Stimulated activated CD4-positive, alpha-beta T cell treated with anti-CD3 and anti-CD28 coated beads, Interleukin-2, amount 100 ng/mL, for 24 hours (primary cell): ENCODE data around the gene RAC3.
"Not testable (repeated sequence)": the region's sequence is repeated elsewhere in the genome, so short reads cannot be mapped to it uniquely, and the experiment has no call there.

Source experiments
- DNase-seq, 2 donors: peaks; one replicate each; pipeline ENCODE4 v3.0.0-alpha.2; 2020

RAC3 gene

DNA sequence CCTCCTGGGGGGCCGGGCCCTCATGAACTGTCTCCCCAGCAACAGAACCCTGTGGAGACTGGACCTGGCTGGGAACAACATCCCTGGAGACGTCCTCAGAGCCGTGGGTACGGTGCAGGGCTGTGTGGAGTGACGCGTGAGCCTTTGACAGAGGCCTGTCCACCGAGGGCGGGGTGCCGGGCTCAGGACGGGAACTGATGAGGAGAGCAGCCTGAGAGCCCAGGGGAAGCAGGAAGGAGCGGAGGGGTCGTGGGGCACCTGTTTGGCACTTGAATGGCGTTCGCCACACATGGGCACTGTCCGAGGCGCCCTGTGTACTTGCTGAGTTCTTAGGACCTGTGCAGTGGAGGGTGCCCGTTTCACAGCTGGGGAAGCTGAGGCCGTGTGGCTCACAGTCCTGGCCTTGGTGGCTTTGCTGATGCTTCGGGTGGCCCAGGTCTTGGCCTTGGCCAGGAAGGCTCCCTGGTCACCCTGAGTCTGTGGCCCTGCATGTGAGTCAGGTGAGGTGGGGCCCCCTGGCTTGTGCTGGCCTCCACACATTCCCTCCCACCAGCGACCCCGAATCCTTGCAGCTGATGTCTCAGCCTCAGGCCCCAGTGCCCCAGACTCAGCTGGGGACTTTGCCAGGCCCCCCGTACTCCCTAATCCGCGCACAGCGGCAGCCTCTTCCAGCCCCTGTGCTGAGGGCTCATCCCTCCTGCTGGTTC lies 5.9 kb upstream of the RAC3 start:
- DNase-seq, result no peak

DNA sequence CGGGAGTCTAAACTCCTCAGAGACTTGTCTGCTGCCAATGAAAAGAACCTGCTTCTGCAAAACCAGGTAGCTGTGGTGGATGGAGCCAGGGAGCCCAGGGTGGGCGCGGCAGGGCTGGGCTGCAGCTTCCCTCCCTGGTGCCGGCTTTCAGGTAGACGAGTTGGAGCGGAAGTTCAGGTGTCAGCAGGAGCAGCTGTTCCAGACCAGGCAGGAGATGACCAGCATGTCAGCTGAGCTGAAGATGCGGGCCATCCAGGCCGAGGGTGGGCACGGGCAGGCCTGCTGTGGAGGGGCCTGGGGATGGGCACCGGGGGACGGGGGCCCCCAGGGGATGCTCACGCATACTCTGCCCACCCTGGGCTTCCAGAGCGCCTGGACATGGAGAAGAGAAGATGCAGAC lies 3.2 kb upstream of the RAC3 start:
- no peak for DNase-seq

DNA sequence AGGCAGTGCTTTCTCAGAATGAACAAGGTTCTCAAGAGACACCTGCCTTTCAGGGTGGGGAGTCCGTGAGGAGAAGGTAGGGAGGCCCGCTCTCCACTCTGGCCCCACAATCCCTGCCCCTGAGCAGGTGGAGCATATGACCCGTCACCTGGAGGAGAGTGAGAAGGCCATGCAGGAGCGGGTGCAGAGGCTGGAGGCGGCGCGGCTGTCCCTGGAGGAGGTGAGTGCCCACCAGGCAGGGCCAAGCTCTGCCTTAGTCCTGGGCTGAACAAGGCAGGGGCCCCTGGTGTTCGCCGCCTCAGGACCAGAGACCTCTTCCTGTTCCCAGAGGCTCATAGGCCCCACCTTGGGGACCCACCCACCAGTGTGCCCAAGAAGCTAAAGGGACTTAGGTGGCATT lies 2.5 kb upstream of the RAC3 start:
- DNase-seq, result no peak

DNA sequence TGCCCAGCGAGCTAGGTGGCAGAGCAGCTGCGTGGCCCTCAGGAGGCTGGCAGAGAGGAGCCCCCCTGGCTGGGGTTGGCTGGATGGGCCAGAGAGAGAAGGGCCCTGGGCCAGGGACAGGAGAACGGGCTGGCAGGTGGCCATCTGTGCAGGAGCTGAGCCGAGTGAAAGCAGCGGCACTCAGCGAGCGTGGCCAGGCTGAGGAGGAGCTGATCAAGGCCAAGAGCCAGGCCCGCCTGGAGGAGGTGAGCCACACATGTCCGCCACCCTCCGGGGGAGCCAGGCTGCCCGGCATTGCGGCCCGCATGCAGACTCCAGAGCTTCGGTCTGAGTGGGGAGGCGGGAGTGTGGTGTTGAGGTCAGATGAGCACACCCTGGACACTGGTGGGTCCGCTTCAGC lies 2.1 kb upstream of the RAC3 start:
- DNase-seq, result no peak

DNA sequence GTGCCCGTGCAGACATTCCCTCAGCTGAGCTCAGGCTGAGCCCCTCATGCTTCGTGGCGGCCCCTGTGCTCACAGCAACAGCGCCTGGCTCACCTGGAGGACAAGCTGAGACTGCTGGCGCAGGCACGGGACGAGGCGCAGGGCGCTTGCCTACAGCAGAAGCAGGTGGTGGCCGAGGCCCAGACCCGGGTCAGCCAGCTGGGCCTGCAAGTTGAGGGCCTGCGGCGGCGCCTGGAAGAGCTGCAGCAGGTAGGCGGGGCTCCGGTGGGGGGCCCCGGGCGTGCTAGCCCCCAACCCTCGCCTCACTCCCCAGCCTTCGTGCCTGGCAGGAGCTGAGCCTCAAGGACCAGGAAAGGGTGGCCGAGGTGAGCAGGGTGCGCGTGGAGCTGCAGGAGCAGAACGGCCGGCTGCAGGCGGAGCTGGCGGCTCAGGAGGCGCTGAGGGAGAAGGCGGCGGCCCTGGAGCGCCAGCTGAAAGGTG lies 1.4 kb upstream of the RAC3 start:
- DNase-seq, result no peak

DNA sequence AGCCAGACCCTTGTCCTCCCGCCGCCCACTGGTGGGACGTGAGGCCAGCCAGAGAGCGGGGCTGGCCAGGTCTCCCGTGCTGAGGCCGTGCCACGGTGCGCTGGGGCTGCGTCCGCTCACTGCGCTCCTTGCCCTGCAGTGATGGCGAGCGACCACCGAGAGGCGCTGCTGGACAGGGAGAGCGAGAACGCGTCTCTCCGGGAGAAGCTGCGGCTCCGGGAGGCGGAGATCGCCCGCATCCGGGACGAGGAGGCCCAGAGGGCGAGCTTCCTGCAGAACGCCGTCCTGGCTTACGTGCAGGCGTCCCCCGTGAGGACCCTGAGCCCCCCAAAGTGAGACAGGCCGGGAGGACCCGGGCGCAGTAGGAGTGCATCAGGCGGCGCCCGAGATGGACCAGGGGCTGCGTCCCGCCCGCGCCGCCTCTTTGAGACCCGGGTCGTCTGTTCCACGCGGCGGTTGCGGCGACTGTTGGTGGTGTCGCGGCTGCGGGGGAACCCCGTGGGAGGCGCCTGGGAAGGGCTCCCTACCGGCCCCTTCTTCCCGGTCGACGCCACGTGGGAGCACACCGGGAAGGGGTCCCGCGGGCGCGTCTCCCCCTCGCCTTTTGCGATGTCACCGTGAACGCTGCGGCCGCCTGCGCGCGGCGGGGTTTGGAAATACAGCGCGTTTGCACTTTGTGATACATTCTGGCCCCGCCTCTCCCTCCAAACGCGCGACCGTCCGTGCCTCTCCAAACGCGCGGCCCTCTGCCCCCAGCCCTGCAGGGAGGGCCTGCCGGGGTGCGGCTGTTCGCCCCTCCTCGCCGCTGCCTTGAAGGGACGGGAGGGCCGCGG lies 792 bp upstream of the RAC3 start:
- peak; percentile 81 to 86 for DNase-seq

DNA sequence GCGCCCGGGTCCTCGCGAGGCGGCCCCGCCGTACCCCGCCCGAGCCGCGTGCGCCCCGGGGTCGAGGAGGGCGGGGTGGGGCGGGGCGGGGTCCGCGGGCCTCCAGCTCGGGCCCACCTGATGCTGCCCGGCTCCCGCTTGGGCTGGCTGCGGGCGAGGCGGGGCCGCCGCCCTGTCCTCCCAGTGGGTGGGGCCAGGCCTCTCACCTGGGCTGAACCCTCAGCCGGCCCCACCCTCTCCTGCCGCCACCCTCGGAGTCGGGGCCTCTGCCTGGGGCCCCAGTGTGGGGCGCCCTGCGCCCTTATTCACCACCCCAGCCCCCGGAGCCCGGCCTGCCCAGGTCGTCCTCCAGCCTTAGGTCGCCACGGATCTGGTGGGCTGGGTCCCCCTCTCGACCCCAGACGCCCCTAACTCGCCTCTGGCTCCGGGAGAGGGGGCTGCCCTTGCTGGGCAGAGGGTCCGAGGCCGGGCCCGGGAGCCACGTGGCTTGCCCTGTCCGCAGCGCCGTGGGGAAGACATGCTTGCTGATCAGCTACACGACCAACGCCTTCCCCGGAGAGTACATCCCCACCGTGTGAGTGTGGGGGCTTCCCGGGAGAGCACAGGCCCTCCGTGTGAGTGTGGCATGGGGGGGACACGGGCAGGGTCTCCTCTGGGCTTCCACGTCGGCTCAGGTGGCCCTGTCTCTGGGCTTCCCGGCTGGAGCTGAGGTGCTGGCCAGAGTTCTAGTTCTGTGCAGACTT lies 578 bp downstream of the RAC3 start:
- peak in 1 of 2 donors; percentile 67 for DNase-seq

DNA sequence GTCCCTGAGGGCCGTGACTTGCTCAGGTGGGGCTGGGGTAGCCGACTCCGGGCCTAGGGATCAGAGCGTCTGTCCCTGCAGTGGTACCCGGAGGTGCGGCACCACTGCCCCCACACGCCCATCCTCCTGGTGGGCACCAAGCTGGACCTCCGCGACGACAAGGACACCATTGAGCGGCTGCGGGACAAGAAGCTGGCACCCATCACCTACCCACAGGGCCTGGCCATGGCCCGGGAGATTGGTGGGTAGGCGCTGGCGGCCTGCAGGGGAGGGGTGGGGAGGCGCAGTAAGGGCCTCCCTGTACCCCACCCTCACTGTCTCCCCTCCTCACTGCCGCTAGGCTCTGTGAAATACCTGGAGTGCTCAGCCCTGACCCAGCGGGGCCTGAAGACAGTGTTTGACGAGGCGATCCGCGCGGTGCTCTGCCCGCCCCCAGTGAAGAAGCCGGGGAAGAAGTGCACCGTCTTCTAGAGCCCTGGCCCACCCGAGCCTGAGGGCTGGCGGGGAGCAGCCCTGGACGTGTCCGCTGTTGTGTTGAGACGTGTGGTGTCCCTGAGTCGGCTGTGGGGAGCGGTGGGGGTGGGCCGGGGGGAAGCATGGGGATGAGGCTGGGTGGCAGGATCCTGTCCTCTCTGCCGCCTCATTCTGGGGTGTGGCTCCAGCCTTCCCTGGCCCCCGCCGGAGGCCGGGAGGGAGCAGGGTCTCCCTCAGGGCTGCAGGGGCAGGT lies 2.0 kb downstream of the RAC3 start:
- no peak for DNase-seq

DNA sequence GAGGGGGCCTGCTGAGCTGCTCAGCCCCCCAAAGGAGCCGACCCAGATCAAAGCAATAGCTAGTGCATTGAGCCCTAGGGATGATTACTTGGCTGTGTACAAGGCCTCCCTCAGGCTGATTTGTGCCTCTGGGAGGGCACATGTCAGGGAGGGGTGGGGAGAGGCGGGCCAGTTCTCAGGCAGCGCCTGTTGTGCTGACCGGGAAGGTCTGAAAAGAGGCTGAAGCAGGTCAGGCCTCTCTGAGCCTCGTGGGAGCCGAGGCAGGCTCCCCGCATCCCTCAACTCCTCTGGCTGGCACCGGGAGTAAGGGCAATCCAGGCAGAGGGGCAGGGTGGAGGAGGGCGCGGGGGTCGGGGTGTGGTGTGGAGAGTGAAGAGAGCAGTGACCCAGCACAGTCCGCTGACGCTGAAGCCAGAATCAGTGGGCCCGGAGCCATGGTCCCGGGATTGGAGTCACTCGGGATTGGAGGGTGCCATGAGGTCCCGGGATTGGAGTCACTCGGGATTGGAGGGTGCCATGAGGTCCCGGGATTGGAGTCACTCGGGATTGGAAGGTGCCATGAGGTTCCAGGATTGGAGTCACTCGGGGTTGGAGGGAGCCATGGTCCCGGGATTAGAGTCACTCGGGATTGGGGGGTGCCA lies 3.0 kb downstream of the RAC3 start:
- DNase-seq, result no peak

DNA sequence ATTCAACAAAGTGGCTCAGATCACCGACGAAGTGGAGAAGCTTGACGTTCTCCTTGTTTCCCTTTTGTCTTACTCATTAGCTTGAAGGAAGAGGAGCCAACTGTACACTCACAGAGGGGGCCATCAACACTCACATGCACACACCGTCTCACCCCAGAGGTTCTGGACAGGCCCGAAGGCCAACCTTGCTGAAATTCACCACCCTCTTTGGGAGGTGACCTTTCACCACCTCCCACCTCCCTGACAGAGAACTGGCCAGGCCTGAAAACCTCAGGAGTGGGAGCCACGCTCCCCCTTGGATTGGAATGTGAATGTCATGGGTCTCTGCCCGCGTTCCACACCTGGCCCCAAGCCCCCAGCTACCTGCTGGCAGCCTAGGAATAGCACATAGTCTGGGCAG lies 4.0 kb downstream of the RAC3 start:
- no peak for DNase-seq

DNA sequence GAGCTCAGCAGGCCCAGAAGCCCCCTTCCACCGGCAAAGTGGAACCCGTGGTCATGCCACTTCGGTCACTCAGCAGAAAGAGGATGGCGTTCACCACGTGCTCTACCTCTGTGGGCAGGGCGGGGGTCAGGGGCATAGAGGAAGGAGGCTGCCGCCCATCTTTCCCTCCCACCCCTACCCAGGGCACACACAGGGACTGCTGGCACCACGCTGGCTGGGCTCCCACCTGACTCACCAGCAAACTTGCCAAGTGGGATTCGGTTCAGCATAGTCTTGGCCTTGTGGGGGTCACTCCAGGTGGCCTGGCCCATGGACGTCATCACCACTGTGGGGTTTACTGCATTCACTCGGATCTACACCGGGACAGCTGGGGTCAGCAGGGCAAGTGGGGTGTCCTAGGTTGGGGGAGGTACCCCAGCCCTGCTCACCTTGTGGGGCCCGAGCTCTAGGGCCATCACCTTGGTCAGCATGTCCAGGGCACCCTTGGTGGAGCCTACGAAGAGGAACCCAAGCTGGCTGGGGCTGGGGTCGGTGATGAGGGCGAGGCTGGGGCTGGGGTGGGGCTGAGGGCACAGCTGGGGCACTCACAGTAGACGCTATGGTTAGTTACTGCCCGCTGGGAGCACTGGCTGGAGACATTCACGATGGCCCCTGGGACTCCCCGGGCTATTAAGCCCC lies 4.6 kb downstream of the RAC3 start:
- DNase-seq, result no peak

DNA sequence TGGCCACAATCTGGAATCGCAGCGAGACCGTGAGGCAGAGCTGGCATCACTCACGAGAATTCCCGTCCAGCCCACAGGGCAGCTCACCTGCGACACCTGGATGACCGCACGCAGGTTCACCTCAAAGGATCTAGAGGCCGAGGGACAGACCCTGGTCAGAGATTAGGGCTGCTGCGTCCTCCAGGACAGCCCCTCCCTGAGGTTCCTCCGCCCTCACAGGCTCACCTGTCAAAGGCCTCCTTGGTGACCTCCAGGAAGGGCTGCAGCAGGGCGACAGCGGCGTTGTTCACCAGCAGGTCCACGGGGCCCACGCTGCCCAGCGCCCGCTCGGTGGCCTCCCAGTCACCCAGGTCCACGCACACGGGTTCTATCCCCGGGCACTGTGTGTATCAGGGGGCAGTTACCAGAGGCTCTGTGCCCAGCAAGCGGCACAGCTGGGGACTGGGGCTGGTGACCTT lies 5.2 kb downstream of the RAC3 start:
- DNase-seq, result no peak

DNA sequence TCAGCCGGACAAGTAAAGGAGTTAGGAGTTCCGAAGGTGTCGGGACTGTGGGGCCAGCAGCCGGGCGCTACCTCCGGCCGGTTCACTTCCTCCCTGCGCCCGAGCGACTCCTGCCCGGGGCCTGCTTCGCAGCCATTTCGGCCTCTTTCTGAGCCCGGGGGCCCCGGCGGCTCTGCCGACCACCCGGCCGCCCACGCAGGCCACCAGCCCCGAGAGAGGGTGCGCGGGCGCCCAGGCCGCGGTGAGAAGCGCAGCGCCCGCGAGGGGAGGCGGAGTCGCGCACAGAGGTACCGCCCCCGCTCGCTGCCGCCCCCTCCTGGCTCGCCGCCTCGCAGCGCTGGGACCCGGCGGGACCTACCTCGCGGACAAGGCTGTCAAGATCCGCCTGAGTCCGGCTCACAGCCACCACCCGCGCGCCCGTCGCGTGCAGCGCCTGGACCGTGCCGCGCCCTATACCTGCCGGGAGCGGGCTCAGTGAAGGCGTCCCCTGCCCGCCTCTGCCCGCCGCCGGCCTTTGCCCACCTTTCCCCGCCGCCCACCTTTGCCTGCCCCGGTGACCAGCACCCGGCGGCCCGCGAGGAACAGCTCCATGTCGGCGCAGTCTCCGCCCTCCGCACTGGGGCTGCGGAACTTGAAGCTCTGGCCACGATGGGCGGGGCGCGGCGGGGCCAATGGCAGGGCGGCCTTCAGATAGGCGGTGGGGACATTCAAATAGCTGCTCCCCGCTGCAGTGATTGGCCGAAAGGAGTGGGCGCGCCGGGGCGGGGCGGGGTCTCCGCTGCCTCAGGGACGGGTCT lies 5.8 kb downstream of the RAC3 start, which contains the start of gene DCXR:
TSS of gene DCXR (minus strand) at position 606 of the 797 bp plus-strand sequence. CDS start at position 591, 15 bp downstream.
- peak; percentile 95 to 98 for DNase-seq

DNA sequence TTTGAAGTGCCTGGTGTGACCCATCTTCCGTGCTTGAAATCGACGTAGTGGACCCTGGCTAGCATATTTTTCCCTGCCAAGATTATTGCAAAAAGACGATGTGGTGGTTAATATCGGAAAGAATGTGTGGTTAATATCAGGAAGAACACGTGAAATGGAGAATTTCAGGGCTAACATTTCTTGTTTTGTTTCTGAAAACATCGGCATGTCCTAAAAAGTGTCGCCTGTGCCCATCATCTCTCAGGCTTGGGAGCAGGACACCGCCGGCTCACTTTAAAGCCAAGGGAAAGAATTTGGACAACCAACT lies 6.4 kb downstream of the RAC3 start:
- DNase-seq, result no peak

DNA sequence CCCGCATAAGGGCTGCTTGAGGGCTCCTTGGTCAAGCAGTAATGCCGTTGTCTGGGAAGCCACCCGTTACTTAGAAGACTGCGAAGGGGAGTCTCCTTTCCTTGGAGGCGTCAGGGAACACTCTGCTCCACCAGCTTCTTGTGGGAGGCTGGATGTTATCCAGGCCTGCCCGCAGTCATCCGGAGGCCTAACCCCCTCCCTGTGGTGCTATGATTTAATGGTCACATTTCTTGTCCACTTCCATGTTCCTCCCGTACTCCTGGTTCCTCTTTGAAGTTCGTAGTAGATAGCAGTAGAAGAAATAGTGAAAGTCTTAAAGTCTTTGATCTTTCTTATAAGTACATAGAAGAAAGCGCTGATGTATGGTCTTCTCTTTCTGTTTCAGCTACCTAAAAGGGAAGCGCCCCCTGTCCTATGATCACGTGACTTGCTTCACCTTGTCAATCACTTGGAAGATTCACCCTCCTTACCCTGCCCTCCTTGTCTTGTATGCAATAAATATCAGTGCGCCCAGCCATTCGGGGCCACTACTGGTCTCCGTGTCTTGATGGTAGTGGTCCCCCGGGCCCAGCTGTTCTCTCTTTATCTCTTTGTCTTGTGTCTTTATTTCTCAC lies 7.4 kb downstream of the RAC3 start:
- not testable (repeated sequence) for DNase-seq

DNA sequence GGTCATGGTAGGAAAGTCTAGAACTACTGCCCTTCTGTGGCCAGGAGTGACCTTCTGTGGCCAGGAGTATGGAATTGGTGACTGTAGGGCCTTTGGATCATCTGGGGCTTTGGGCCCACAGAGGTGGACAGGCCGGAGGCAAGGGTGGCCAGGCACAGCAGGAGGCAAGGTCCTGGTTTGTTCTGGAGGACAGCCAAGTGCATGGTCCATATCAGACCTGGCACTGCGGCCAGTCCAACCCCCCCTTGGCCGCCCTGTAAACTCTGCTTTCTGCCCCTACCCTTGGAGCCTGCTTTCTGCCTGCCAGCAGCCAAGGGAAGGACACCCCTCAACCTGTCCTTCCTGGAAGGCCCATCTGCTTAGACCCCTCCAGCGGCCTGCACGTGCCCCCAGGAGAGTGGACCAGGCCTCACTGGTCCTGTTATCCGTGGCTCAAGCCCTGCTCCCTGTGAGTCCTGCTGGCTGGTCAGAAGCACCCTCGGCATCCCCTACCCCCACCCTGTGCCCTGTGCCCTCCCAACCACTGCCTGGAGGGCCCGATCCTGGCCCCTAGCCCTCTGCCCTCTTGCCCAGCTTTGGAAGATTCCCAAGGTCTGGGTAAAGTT lies 8.3 kb downstream of the RAC3 start:
- DNase-seq, result no peak

DNA sequence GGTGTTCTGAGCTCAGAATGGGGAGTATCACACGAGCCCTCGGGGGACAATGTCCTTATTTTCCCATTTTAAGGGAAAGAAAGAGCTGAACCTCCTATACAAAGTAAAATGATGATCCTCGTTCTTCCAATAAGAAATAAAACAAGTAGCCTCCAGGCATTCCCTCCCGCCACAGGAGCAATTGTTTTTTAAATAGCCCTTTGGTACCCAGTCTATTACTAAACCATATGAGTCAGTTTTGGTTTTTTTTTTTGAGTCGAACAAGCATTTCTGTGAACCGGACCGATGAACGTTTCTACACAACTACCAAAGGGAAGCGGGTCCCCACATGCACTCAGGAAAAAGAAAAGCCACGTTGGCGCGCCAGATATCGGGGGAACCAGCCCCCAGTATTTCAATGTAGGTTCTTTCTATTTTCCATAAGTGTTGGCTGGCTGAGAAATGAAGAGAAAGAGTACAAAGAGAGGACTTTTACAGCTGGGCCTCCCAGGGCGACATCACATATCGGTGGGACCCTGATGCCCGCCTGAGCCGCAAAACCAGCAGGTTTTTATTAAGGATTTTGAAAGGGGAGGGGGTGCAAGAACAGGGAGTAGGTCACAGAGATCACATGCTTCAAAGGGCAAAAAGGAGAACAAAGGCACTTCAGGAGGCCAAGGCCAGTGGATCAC lies 9.8 kb downstream of the RAC3 start:
- no peak for DNase-seq

DNA sequence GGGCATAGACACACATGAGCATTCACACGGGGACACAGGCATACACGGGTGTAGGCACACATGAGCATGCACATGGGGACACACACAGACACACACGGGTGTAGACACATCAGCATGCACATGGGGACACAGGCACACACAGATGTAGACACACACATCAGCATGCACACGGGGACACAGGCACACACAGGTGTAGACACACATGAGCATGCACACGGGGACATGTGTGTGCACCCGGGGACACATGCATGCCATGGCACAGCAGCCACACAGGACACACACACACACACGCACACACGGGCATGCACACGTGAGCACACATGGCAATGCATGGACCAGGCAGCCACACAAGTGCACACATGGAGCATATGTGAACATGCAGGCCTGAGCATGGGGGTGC lies 11.2 kb downstream of the RAC3 start:
- no peak for DNase-seq

DNA sequence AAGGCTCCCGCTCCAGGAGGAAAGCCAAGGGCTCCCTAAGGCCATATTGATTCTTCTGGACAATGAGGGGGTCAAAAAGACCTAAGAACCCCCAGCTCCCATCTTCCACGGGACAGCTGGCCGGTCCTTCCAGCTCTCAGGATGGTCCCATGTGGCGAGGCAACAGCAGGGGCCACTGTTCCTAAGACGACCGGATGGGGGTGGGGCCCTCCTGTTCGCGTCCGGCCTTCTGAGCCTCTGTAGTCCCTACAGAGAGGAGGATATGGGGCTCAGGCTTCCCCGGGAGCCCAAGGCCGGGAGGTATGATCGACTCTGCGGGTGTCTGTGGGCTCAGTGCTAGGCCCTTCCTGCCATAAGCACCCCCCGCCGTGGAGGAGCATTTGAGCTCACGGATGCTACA lies 12.0 kb downstream of the RAC3 start:
- no peak for DNase-seq
